GM12878 (cell line): Measurements from ENCODE around the gene PRKRIP1. TPM values are rescaled to one million over a fixed set of nuclear protein-coding genes. Genes with fewer than 3 reads are reported as not detected.

Experiments
- CBX5 ChIP-seq: sonication (generic); IDR thresholded peaks from 2 replicates; pipeline ENCODE4 v1.6.1; 2016; ENCODE audit warnings: low read depth, moderate library complexity, mild to moderate bottlenecking, inconsistent platforms
- CHD1 ChIP-seq: IDR thresholded peaks from 2 replicates; pipeline ENCODE4 v1.6.1; 2012; ENCODE audit warnings: low read depth, low read length, improper control_type of control experiment
- ETV6 ChIP-seq, 2 experiments: fragments of 450-650 bp in 1 of 2; IDR thresholded peaks in 1 of 2; conservative IDR thresholded peaks in 1 of 2; 2 replicates each; pipeline ENCODE4 v1.6.1; 2014; ENCODE audit warnings: antibody characterized with exemption in 1 of 2, borderline replicate concordance in 1 of 2, low read depth in 1 of 2, mild to moderate bottlenecking in 1 of 2, moderate library complexity in 1 of 2
- FOXM1 ChIP-seq: IDR thresholded peaks from 2 replicates; pipeline ENCODE4 v1.6.1; 2012; ENCODE audit warnings: low read depth, mild to moderate bottlenecking, inconsistent platforms, low read length, moderate library complexity
- HDGF ChIP-seq: fragments of 450-650 bp; IDR thresholded peaks from 2 replicates; pipeline ENCODE4 v1.6.1; 2016; ENCODE audit warnings: antibody characterized with exemption
- MEF2B ChIP-seq: fragments of 450-650 bp; IDR thresholded peaks from 2 replicates; pipeline ENCODE4 v1.6.1; 2018; ENCODE audit warnings: mild to moderate bottlenecking, moderate library complexity; ENCODE audit not compliant: partially characterized antibody, poor library complexity, severe bottlenecking
- MTA3 ChIP-seq: IDR thresholded peaks from 2 replicates; pipeline ENCODE4 v1.6.1; 2012; ENCODE audit warnings: low read length, inconsistent platforms, borderline replicate concordance
- MXI1 ChIP-seq: fragments of 150-350 bp; IDR thresholded peaks from 2 replicates; pipeline ENCODE4 v1.6.1; 2011; ENCODE audit warnings: low read depth, mild to moderate bottlenecking, inconsistent platforms, low read length, improper control_type of control experiment
- NBN ChIP-seq: fragments of 450-650 bp; IDR thresholded peaks from 2 replicates; pipeline ENCODE4 v1.6.1; 2016
- NR2C2 ChIP-seq: IDR thresholded peaks from 2 replicates; pipeline ENCODE4 v1.6.1; 2011; ENCODE audit warnings: borderline replicate concordance, low read depth; ENCODE audit not compliant: control insufficient read depth, insufficient read length
- PAX5 ChIP-seq: IDR thresholded peaks from 2 replicates; pipeline ENCODE4 v1.6.1; 2011; ENCODE audit warnings: low read depth, low read length, borderline replicate concordance
- POLR2AphosphoS5 ChIP-seq: IDR thresholded peaks from 2 replicates; pipeline ENCODE4 v1.6.1; 2011; ENCODE audit warnings: mild to moderate bottlenecking, low read length, inconsistent platforms
- POU2F2 ChIP-seq: IDR thresholded peaks from 3 replicates; pipeline ENCODE4 v1.6.1; 2011; ENCODE audit warnings: low read depth, mild to moderate bottlenecking, low read length, borderline replicate concordance
- SIX5 ChIP-seq: IDR thresholded peaks from 2 replicates; pipeline ENCODE4 v1.6.1; 2011; ENCODE audit warnings: mild to moderate bottlenecking, low read depth, low read length, moderate library complexity; ENCODE audit not compliant: severe bottlenecking
- SMAD1 ChIP-seq: fragments of 450-650 bp; IDR thresholded peaks from 2 replicates; pipeline ENCODE4 v1.6.1; 2018; ENCODE audit warnings: mild to moderate bottlenecking, low read depth; ENCODE audit not compliant: partially characterized antibody
- TCF12 ChIP-seq: IDR thresholded peaks from 2 replicates; pipeline ENCODE4 v1.6.1; 2011; ENCODE audit warnings: low read depth, mild to moderate bottlenecking, low read length
- polyA plus RNA-seq, 11 experiments: library from polyadenylated mRNA; depleted of rRNA in 4 of 11; unstranded in 6 of 11; stranded (reverse) in 5 of 11; fragments of >200 nt; fragmentation: Nextera tagmentation in 4 of 11; fragmentation: Illumina TruSeq in 1 of 11; extraction: Ambion mirVana in 4 of 11; extraction: Trizol in 1 of 11; gene quantifications; 1 replicate in 1 of 11; 2 replicates in 10 of 11; pipeline versions ENCODE4 v1.2.1 to v1.2.3, GENCODE V29; 2011 to 2016; ENCODE audit warnings: inconsistent platforms in 2 of 11, missing spikeins in 2 of 11, low read depth in 1 of 11
- total RNA-seq, 4 experiments: library from RNA; depleted of rRNA in 3 of 4; stranded (reverse); fragments of >200 nt in 3 of 4; fragmentation: Illumina TruSeq in 1 of 4; extraction: Trizol in 1 of 4; gene quantifications; 2 replicates each; pipeline versions ENCODE4 v1.2.1 to v1.2.3, GENCODE V29; 2013 to 2021
- TF ChIP-seq, protein P1 (sequence below): fragments of 450-650 bp; IDR thresholded peaks from 2 replicates; pipeline ENCODE4 v1.6.1; 2017; ENCODE audit warnings: antibody characterized with exemption, mild to moderate bottlenecking, moderate library complexity
- TF ChIP-seq, protein P2 (sequence below): fragments of 450-650 bp; IDR thresholded peaks from 2 replicates; pipeline ENCODE4 v1.6.1; 2017; ENCODE audit warnings: borderline replicate concordance
- TF ChIP-seq, protein P3 (sequence below): IDR thresholded peaks from 2 replicates; pipeline ENCODE4 v1.6.1; 2012; ENCODE audit warnings: low read depth, low read length, improper control_type of control experiment
- TF ChIP-seq, protein P4 (sequence below): IDR thresholded peaks from 2 replicates; pipeline ENCODE4 v1.6.1; 2011; ENCODE audit warnings: low read depth, mild to moderate bottlenecking, low read length, moderate library complexity, borderline replicate concordance; ENCODE audit errors: extremely low read depth

The PRKRIP1 gene
- total and polyA plus RNA-seq, 10 of the 15 experiments (the other 5 are each of a cell fraction or from before 2014, with no cell fraction given), result 17.0 to 38.4 (median 25.5) TPM

DNA sequence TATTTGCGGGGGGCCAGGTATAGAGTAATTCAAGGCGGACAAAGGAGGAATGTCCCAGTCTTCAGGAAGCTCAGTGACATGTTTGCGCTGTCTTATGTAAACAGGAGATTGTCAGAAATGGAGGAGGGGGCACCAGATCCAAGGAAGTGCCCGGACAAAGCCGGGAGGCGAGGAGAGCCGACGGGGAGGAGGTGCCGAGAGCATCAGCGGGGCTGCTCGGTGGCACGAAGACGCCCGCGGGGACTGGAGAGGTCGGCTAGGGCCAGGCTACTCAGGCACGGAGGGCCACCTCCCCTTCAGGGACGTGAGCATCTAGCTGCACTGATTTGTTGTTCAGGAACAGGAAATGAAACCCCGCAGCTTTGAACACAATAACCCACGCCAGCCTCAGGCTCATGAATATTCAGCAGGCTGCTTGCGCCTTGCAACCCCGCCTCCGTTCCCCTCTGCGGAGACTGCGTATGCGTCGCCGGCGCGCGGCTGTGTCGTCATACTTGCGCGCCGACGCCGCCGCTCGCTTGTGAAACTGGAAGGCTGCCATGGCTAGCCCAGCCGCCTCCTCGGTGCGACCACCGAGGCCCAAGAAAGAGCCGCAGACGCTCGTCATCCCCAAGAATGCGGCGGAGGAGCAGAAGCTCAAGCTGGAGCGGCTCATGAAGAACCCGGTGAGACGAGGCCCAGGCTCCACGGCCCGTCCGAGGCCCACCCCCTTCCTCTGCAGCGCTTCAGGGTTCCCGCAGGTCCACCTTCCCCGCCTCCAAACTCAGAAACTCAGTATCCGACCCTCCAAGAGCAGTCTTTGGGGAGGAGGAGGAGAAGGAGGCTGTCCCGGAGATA, at the start of gene PRKRIP1 (continued):
- TF ChIP-seq, protein P1, sequence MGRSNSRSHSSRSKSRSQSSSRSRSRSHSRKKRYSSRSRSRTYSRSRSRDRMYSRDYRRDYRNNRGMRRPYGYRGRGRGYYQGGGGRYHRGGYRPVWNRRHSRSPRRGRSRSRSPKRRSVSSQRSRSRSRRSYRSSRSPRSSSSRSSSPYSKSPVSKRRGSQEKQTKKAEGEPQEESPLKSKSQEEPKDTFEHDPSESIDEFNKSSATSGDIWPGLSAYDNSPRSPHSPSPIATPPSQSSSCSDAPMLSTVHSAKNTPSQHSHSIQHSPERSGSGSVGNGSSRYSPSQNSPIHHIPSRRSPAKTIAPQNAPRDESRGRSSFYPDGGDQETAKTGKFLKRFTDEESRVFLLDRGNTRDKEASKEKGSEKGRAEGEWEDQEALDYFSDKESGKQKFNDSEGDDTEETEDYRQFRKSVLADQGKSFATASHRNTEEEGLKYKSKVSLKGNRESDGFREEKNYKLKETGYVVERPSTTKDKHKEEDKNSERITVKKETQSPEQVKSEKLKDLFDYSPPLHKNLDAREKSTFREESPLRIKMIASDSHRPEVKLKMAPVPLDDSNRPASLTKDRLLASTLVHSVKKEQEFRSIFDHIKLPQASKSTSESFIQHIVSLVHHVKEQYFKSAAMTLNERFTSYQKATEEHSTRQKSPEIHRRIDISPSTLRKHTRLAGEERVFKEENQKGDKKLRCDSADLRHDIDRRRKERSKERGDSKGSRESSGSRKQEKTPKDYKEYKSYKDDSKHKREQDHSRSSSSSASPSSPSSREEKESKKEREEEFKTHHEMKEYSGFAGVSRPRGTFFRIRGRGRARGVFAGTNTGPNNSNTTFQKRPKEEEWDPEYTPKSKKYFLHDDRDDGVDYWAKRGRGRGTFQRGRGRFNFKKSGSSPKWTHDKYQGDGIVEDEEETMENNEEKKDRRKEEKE, result no peak
- TF ChIP-seq FOXM1, result peak; percentile 64; the same call in 1 of the 2 replicates
- TF ChIP-seq, protein P2, sequence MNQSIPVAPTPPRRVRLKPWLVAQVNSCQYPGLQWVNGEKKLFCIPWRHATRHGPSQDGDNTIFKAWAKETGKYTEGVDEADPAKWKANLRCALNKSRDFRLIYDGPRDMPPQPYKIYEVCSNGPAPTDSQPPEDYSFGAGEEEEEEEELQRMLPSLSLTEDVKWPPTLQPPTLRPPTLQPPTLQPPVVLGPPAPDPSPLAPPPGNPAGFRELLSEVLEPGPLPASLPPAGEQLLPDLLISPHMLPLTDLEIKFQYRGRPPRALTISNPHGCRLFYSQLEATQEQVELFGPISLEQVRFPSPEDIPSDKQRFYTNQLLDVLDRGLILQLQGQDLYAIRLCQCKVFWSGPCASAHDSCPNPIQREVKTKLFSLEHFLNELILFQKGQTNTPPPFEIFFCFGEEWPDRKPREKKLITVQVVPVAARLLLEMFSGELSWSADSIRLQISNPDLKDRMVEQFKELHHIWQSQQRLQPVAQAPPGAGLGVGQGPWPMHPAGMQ, result no peak
- TF ChIP-seq, protein P3, sequence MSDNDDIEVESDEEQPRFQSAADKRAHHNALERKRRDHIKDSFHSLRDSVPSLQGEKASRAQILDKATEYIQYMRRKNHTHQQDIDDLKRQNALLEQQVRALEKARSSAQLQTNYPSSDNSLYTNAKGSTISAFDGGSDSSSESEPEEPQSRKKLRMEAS, result peak; percentile 74
- TF ChIP-seq SIX5, result peak; percentile 45
- 0 out of 2 replicates have a peak, but pooled peaks have one; percentile 47 for TF ChIP-seq HDGF
- TF ChIP-seq, protein P4, sequence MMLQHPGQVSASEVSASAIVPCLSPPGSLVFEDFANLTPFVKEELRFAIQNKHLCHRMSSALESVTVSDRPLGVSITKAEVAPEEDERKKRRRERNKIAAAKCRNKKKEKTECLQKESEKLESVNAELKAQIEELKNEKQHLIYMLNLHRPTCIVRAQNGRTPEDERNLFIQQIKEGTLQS, result peak; percentile 87
- TF ChIP-seq POLR2AphosphoS5, result peak; percentile 83
- TF ChIP-seq POU2F2, result peak; percentile 100
- TF ChIP-seq TCF12, result 0 out of 2 replicates have a peak, but pooled peaks have one; percentile 24
- TF ChIP-seq CBX5, result peak; percentile 70; the same call in 1 of the 2 replicates
- TF ChIP-seq MEF2B, result peak; percentile 8
- TF ChIP-seq ETV6 (conservative IDR thresholded peaks at IDR 0.05 in 1 of 2, IDR thresholded peaks at IDR 0.05 in 1 of 2; ENCODE audit: borderline replicate concordance in 1 of 2, low read depth in 1 of 2), result peak in 1 of 2 experiments; percentile 36; a peak in 1 of 4 replicates
- TF ChIP-seq NR2C2, result no peak
- peak; percentile 76 for TF ChIP-seq PAX5
- peak; percentile 89 for TF ChIP-seq MXI1
- TF ChIP-seq MTA3, result peak; percentile 94; the same call in 1 of the 2 replicates
- 0 out of 2 replicates have a peak, but pooled peaks have one; percentile 21 for TF ChIP-seq NBN
- no peak for TF ChIP-seq SMAD1
- TF ChIP-seq CHD1, result peak; percentile 34; the same call in 1 of the 2 replicates
